Endothelial cell of umbilical vein (primary cell): ENCODE data around the gene CNTFR.
A peak's percentile ranks its signal among the peaks of the same experiment; 100 is the strongest.

Source experiments
- CTCF ChIP-seq, 2 donors: IDR thresholded peaks; 1 replicate in 1 of 2; 2 replicates in 1 of 2; pipeline ENCODE4 v1.5.1; 2011; ENCODE audit warnings: low read length in 2 of 2, mild to moderate bottlenecking in 2 of 2, moderate library complexity in 2 of 2, control low read depth in 1 of 2, inconsistent platforms in 1 of 2, low read depth in 1 of 2; ENCODE audit not compliant: insufficient read depth in 1 of 2; ENCODE audit errors: extremely low read depth in 1 of 2
- EZH2 ChIP-seq: IDR thresholded peaks from 2 replicates; pipeline ENCODE4 v1.6.1; 2012; ENCODE audit warnings: borderline replicate concordance, low read depth, mild to moderate bottlenecking, moderate library complexity, low read length, inconsistent platforms; ENCODE audit not compliant: severe bottlenecking
- MAX ChIP-seq: IDR thresholded peaks from 2 replicates; pipeline ENCODE4 v1.6.1; 2011; ENCODE audit not compliant: insufficient read depth, insufficient read length
- POLR2A ChIP-seq: IDR thresholded peaks from 2 replicates; pipeline ENCODE4 v1.6.1; 2012; ENCODE audit warnings: low read depth, mild to moderate bottlenecking, control low read depth, low read length
- POLR2AphosphoS5 ChIP-seq: IDR thresholded peaks from 2 replicates; pipeline ENCODE4 v1.6.1; 2012; ENCODE audit warnings: low read depth, mild to moderate bottlenecking, control low read depth, low read length, moderate library complexity; ENCODE audit not compliant: insufficient read depth

GRCh38 chr9:34501889-34502425 lies 87.6 kb downstream of the CNTFR start:
- no peak for TF ChIP-seq POLR2AphosphoS5
- TF ChIP-seq CTCF (IDR thresholded peaks at IDR 0.05; ENCODE audit: extremely low read depth in 1 of 2, insufficient read depth in 1 of 2, low read depth in 1 of 2, low read length in 2 of 2): peak in 1 of 2 donors; percentile 42
- no peak for TF ChIP-seq POLR2A
- TF ChIP-seq MAX: no peak
- no peak for TF ChIP-seq EZH2
